Large intestine (tissue), 3 donors: ENCODE measurements around the gene UBL7. TPM values are rescaled to one million over a fixed set of nuclear protein-coding genes. Genes with fewer than 3 reads are reported as not detected.
"Not testable (repeated sequence)": the region's sequence is repeated elsewhere in the genome, so short reads cannot be mapped to it uniquely, and the experiment has no call there.

Experiments
- DNase-seq, 2 donors: peaks; one replicate each; pipeline versions ENCODE4 v3.0.0 to v3.0.0-alpha.2; 2013
- H3K27ac ChIP-seq: one replicate; pipeline ENCODE4 v1.5.1; 2013; ENCODE audit warnings: low read length
- H3K27me3 ChIP-seq: 2 replicates; pipeline ENCODE4 v1.6.1; 2013; ENCODE audit warnings: low read length; ENCODE audit not compliant: control insufficient read depth, insufficient read depth
- H3K36me3 ChIP-seq: 2 replicates; pipeline ENCODE4 v1.6.1; 2013; ENCODE audit warnings: low read length; ENCODE audit not compliant: control insufficient read depth, insufficient read depth
- H3K4me1 ChIP-seq: one replicate; pipeline ENCODE4 v1.6.1; 2013; ENCODE audit warnings: low read length; ENCODE audit not compliant: control insufficient read depth, insufficient read depth
- H3K4me3 ChIP-seq: one replicate; pipeline ENCODE4 v1.5.1; 2013; ENCODE audit warnings: low read length
- H3K9me3 ChIP-seq: one replicate; pipeline ENCODE4 v1.6.1; 2013; ENCODE audit warnings: mild to moderate bottlenecking, low read depth, low read length, moderate library complexity; ENCODE audit not compliant: control insufficient read depth
- WGBS: methylation state at CpG from one replicate; pipeline ENCODE4 v1.1.5; 2013; ENCODE audit warnings: low lambda C conversion rate; ENCODE audit not compliant: insufficient coverage; 5-methylcytosine and 5-hydroxymethylcytosine counted together
- polyA plus RNA-seq: library from polyadenylated mRNA; unstranded; fragments of 120-200 nt; gene quantifications from one replicate; pipeline ENCODE4 v1.2.1, GENCODE V29; 2013

Gene UBL7
- polyA plus RNA-seq, 1 donor = 41.2 TPM

GRCh38 chr15:74464897-74465296 is 3.9 kb upstream of the UBL7 start:
- WGBS = no CpG with 5 or more reads among the region's 2 CpGs
- DNase-seq = no peak
- no peak overlapping the region for H3K4me3 ChIP-seq
- H3K4me1 ChIP-seq = peaks cover 3% of the 10 kb centered on the region
- no peaks in the 10 kb centered on the region for H3K9me3 ChIP-seq
- no peaks in the 10 kb centered on the region for H3K36me3 ChIP-seq
- no peak overlapping the region for H3K27ac ChIP-seq
- no peaks in the 10 kb centered on the region for H3K27me3 ChIP-seq

- Histone ChIP-seq H3K27me3 (no peaks in the 10 kb centered on the region), H3K9me3 (no peaks in the 10 kb centered on the region), H3K36me3 (no peaks in the 10 kb centered on the region), H3K4me3 (no peak overlapping the region), H3K4me1 (peaks cover 3% of the 10 kb centered on the region), H3K27ac (no peak overlapping the region)
- DNase-seq = no peak
- WGBS = 86% methylated on average over 1 of the region's 2 CpGs
Observed at GRCh38 chr15:74464216-74464615, 3.3 kb upstream of the UBL7 start.

- peaks cover under 1% of the 10 kb centered on the region for H3K36me3 ChIP-seq
- H3K4me1 ChIP-seq = peaks cover 3% of the 10 kb centered on the region
- no peak overlapping the region for H3K27ac ChIP-seq
- H3K27me3 ChIP-seq = no peaks in the 10 kb centered on the region
- no peak for DNase-seq
- no peaks in the 10 kb centered on the region for H3K9me3 ChIP-seq
- no peak overlapping the region for H3K4me3 ChIP-seq
Observed at GRCh38 chr15:74463634-74464033, 2.7 kb upstream of the UBL7 start.

GRCh38 chr15:74461847-74462511 is 1.0 kb upstream of the UBL7 start:
- Histone ChIP-seq H3K27me3 (no peaks in the 10 kb centered on the region), H3K36me3 (peaks cover 6% of the 10 kb centered on the region), H3K9me3 (no peaks in the 10 kb centered on the region), H3K4me1 (peaks cover 3% of the 10 kb centered on the region), H3K27ac (peak overlapping the region; percentile 79), H3K4me3 (peak overlapping the region; percentile 87)
- WGBS = 24% methylated on average over 5 of the region's 8 CpGs
- DNase-seq = no peak

- no peaks in the 10 kb centered on the region for H3K27me3 ChIP-seq
- WGBS = 50% methylated on average over 2 of the region's 2 CpGs
- peaks cover 3% of the 10 kb centered on the region for H3K4me1 ChIP-seq
- H3K4me3 ChIP-seq = peak overlapping the region; percentile 87
- H3K27ac ChIP-seq = peak overlapping the region; percentile 79
- H3K36me3 ChIP-seq = peaks cover 14% of the 10 kb centered on the region
- no peak for DNase-seq
- H3K9me3 ChIP-seq = no peaks in the 10 kb centered on the region
Observed at GRCh38 chr15:74460298-74460697, 662 bp downstream of the UBL7 start.

- H3K27me3 ChIP-seq, H3K4me3 ChIP-seq, H3K4me1 ChIP-seq, H3K9me3 ChIP-seq, H3K27ac ChIP-seq, DNase-seq: not testable (repeated sequence)
- H3K36me3 ChIP-seq = peaks cover 17% of the 10 kb centered on the region
- no CpG with 5 or more reads among the region's 14 CpGs for WGBS
Observed at GRCh38 chr15:74459798-74460197, 1.2 kb downstream of the UBL7 start.

GRCh38 chr15:74458473-74458872 is 2.5 kb downstream of the UBL7 start:
- DNase-seq = no peak

GRCh38 chr15:74457036-74457435 is 3.9 kb downstream of the UBL7 start:
- H3K27me3 ChIP-seq, DNase-seq, H3K27ac ChIP-seq, H3K4me3 ChIP-seq, H3K9me3 ChIP-seq, H3K4me1 ChIP-seq: not testable (repeated sequence)
- peaks cover 32% of the 10 kb centered on the region for H3K36me3 ChIP-seq
- WGBS = 100% methylated on average over 1 of the region's 10 CpGs

More at GRCh38 chr15:74458473-74458872, 2.5 kb downstream of the UBL7 start:
- H3K4me3 ChIP-seq = no peak overlapping the region
- peaks cover 3% of the 10 kb centered on the region for H3K4me1 ChIP-seq
- H3K27ac ChIP-seq = no peak overlapping the region
- H3K36me3 ChIP-seq = peaks cover 20% of the 10 kb centered on the region
- H3K9me3 ChIP-seq = no peaks in the 10 kb centered on the region
- WGBS = no CpG with 5 or more reads among the region's 3 CpGs
- no peaks in the 10 kb centered on the region for H3K27me3 ChIP-seq

- no peak overlapping the region for H3K27ac ChIP-seq
- no peak for DNase-seq
- no peaks in the 10 kb centered on the region for H3K9me3 ChIP-seq
- H3K4me3 ChIP-seq = no peak overlapping the region
- peaks cover 52% of the 10 kb centered on the region for H3K36me3 ChIP-seq
- H3K4me1 ChIP-seq = no peaks in the 10 kb centered on the region
- no peaks in the 10 kb centered on the region for H3K27me3 ChIP-seq
Observed at GRCh38 chr15:74454764-74455500, 6.0 kb downstream of the UBL7 start.

GRCh38 chr15:74453925-74454763 is 6.8 kb downstream of the UBL7 start:
- H3K4me1 ChIP-seq = no peaks in the 10 kb centered on the region
- no peak for DNase-seq
- H3K4me3 ChIP-seq = no peak overlapping the region
- peaks cover 60% of the 10 kb centered on the region for H3K36me3 ChIP-seq
- 60% methylated on average over 1 of the region's 13 CpGs for WGBS
- H3K9me3 ChIP-seq = no peaks in the 10 kb centered on the region
- no peaks in the 10 kb centered on the region for H3K27me3 ChIP-seq
- H3K27ac ChIP-seq = no peak overlapping the region
